HFF-Myc (cell line): ENCODE results near the gene BTBD17.

Experiments used
- DNase-seq: peaks from one replicate; pipeline ENCODE4 v3.0.0-alpha.2; 2011; ENCODE audit warnings: low read depth; ENCODE audit errors: extremely low read depth
- H3K4me3 ChIP-seq: replicated peaks from 2 replicates; pipeline ENCODE4 v1.5.1; 2011; ENCODE audit warnings: low read depth, mild to moderate bottlenecking, control low read depth, low read length
- CTCF ChIP-seq: IDR thresholded peaks from 2 replicates; pipeline ENCODE4 v1.5.1; 2012; ENCODE audit warnings: mild to moderate bottlenecking, low read depth, low read length, control low read depth; ENCODE audit errors: missing control alignments

BTBD17 gene

GRCh38 chr17:74336307-74336706 lies 25.4 kb downstream of the BTBD17 start:
- no peak overlapping the region for H3K4me3 ChIP-seq
- no peak for DNase-seq
- no peak for TF ChIP-seq CTCF

- no peak for DNase-seq
- no peak overlapping the region for H3K4me3 ChIP-seq
- no peak for TF ChIP-seq CTCF
Observed at GRCh38 chr17:74335529-74336062, 26.1 kb downstream of the BTBD17 start.

- DNase-seq, result no peak
- TF ChIP-seq CTCF, result no peak
- no peak overlapping the region for H3K4me3 ChIP-seq
Observed at GRCh38 chr17:74334393-74335039, 27.2 kb downstream of the BTBD17 start.

GRCh38 chr17:74332763-74333283 lies 28.8 kb downstream of the BTBD17 start:
- no peak for DNase-seq
- TF ChIP-seq CTCF, result no peak
- H3K4me3 ChIP-seq, result no peak overlapping the region

- DNase-seq, result no peak
- no peak overlapping the region for H3K4me3 ChIP-seq
- TF ChIP-seq CTCF, result no peak
Observed at GRCh38 chr17:74332017-74332650, 29.5 kb downstream of the BTBD17 start.

GRCh38 chr17:74330446-74330845 lies 31.2 kb downstream of the BTBD17 start:
- H3K4me3 ChIP-seq, result no peak overlapping the region
- no peak for TF ChIP-seq CTCF
- no peak for DNase-seq
